Measurements from ENCODE around the gene OR7A10.
"Not testable (repeated sequence)": the region's sequence is repeated elsewhere in the genome, so short reads cannot be mapped to it uniquely, and the experiment has no call there.

The OR7A10 gene

GRCh38 chr19:14795078-14795721, 53.5 kb downstream of the OR7A10 start:
- no peak for DNase-seq (ENCODE audit: low spot score)

GRCh38 chr19:14792250-14792649, 56.5 kb downstream of the OR7A10 start:
- DNase-seq (ENCODE audit: low spot score): not testable (repeated sequence)

Measured in ecto neural progenitor cell (in vitro differentiated cells).